CD4-positive, alpha-beta T cell treated with Interferon alpha-2 for 1 hour (primary cell): Measurements from ENCODE around the gene YWHAG.
"Not testable (repeated sequence)": the region's sequence is repeated elsewhere in the genome, so short reads cannot be mapped to it uniquely, and the experiment has no call there.

Experiments
- DNase-seq, 2 donors: peaks; one replicate each; pipeline ENCODE4 v3.0.0-alpha.2; 2020 to 2022

YWHAG gene

DNA sequence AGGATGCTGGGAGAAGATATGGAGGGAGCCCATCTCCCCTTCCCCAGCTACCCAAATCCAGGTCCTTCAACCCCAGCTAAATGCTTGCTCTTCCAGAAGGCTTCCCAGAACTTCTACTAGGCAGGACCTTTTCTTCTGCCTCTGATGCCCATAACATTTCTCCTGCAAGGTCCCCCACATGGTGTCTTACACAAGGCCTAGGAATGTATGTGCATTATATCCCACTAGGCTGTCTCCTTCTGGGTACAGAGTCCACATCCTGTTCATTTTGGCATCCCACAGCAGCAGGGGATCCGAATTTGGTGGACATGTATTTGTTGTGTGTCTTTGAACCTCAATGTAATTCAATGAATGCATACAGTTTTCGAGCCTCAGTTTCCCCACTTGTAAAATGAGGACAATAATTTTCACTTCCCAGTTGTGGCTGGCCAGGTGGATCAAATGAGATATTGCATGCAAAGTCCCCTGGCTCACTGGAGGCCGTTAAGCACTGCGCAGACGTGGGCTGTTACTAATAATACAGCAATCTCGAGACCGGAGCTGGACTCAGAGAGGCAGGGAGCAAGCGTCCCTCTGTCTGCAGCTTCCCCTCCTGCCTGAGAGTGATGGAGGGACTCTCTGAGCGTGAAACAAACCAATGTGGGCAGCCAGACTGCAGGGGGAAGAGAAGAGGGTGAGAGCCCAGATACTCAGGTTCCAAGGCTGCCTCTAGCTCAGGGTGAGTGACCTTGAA lies 18.6 kb upstream of the YWHAG start:
- no peak for DNase-seq

DNA sequence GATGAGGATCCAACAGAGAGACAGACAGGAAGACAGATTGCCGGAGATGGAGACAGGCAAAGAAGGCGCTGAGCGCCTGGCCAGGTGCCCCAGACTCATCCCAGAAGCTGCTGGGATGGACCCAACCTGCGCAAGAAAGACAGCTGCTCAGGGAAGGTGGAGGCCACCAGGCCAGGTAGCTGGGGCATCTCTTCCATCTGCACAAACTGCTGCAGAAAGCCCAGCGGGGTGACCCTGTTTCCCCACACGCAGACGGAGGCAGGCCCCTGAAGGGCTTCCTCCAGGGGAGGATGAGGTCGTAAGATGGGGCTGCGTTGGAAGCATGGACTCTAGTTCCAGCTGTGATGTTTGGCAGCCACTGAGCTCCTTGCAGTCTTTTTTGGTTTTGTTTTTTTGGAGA lies 16.5 kb upstream of the YWHAG start:
- DNase-seq, result no peak

DNA sequence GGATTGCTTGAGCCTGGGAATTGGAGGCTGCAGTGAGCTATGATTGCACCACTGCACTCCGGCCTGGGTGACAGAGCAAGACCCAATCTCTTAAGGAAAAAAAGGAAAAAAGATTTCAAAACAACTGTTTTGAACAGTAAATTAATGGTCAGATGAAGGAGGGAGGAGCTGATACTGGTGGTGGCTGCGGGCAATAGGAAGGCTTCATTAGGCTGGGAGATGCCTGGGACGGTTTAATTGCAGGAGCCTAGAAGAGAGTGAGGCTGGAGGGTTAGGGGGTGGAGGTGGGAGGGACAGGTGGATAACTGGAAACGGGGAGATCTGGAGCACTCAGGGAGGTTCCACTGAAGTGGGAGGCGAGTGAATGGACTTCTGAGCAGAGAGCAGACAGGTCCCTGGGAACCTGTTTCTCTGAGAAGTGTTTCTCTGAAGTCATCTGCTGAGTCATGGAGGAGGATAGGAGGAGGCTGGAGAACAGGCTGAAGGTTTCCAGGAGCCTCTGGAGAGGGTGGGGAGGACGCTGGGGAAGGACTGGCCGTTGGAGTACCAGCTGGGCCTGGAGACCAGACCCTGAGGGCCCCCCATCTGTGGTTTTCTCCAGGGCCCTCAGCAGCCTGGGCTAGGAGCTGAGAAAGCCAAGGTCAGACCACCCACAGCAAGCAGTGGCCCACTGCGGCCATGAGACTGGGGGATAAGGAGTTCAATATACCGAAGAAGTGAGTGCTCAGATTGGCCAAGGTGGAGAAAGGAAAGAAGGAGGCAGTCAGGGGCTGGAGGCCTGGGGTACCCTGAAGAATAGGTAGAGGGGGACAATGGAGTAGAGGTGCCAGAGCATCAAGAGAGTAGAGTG lies 14.4 kb upstream of the YWHAG start:
- DNase-seq, result no peak

DNA sequence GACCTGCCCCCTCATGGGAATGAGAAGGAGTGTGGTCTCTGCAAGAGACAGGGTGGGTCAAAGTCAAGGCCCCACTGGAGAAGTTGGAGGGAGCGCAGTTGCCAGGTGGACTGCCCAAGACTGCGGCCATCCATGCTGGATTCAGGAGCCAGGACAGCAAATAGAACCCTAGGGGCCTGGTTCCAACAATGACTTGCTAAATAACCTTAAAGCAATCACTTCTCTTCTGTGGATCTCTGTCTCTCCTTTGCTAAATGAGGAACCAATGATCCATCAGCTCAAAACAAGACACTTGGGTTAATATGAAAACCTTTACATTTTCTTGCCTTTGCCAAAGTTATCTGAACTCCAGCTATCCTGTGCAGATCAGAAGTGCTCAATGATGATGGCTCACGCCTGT lies 12.6 kb upstream of the YWHAG start:
- no peak for DNase-seq

DNA sequence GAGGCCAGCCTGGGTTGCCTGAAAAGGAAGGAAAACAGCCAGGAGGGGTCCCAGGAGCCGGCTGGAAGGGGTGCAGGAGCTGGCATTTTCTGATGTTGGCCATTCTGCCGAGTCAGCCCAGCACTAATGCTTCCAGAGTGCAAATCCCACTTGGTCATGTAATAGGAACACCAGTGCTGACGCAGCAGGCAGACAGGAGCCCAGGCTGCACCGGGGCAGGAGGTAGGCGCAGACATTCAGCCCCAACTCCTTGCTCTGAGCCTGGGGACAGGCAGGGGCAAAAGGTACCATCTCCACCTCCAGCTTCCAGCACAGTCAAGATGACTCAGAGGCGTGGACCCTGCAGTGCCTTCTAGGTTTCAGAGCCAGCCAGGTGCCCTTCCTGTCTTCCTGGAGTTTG lies 10.2 kb upstream of the YWHAG start:
- no peak for DNase-seq

DNA sequence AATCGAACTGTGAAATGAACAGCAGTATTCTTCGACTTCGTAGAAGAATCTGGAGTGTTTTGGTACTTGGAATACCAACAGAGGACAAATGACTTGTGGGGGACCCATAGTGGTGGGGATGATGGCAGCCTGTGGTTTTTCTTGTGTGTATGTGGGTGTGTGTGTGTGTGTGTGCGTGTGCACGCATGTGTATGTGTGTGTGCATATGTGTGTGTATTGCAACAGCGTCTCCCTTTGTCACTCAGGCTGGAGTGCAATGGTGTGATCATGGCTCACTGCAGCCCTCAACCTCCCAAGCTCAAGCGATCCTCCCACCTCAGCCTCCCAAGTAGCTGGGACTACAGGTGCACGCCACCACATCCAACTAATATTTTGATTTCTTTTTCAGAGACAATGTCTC lies 9.4 kb upstream of the YWHAG start:
- no peak for DNase-seq

DNA sequence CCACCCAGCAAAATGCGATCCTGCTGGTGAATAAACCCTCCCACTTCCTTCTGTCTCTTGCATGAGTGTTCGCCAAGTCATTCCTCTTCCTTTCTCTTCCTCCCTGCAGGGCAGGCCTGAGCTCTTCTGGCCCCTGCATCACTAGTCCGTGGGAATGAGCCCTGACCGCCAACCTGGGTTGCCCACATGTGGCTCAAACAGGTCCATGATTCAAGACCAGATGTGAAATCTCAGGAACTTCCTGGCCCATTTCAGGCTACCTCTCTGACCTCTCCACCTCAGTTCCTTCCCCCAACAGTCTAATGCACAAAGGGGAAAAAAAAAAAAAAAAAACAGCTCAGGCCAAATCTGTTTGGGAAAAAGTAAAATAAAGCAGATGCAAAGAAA lies 5.4 kb upstream of the YWHAG start:
- no peak for DNase-seq

DNA sequence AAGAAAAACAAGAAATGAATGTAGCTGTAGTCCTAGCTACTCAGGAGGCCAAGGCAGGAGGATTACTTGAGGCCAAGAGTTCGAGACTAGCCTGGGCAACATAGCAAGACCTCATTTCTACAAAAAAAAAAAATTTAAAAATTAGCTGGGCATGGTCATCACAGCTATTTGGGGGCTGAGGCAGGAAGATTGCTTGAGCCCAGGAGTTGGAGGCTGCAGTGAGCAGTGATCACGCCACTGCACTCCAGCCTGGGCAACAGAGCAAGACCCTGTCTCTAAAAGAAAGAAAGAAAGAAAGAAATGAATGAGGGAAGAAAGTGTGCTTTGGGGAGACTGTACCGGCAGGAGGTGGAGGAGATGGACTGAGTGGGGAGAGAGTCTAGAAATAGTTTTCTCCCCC lies 5.0 kb upstream of the YWHAG start:
- DNase-seq, result not testable (repeated sequence)

DNA sequence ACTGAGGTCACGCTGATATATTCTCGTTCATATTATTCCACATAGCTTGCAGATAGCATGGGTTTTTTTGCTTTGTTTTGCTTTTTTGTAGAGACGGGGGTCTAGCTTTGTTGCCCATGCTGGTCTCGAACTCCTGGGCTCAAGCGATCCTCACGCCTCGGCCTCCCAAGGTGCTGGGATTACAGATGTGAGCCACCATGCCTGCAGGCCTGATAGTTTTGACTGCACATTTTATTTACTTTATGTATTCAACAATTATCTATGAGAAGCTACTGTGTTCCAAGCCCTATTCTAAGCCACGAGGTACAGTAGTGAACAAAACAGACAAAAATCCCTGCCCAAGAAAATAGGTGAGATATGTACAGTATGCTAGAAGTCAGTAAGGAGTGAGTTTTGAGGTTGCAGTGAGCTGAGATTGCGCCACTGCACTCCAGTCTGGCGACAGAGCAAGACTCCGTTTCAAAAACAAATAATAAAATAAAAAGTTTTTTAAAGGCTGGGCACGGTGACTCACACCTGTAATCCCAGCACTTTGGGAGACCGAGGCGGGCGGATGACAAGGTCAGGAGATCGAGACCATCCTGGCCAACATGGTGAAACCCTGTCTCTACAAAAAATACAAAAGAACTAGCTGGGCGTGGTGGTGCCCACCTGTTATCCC lies 1.3 kb upstream of the YWHAG start:
- no peak for DNase-seq

DNA sequence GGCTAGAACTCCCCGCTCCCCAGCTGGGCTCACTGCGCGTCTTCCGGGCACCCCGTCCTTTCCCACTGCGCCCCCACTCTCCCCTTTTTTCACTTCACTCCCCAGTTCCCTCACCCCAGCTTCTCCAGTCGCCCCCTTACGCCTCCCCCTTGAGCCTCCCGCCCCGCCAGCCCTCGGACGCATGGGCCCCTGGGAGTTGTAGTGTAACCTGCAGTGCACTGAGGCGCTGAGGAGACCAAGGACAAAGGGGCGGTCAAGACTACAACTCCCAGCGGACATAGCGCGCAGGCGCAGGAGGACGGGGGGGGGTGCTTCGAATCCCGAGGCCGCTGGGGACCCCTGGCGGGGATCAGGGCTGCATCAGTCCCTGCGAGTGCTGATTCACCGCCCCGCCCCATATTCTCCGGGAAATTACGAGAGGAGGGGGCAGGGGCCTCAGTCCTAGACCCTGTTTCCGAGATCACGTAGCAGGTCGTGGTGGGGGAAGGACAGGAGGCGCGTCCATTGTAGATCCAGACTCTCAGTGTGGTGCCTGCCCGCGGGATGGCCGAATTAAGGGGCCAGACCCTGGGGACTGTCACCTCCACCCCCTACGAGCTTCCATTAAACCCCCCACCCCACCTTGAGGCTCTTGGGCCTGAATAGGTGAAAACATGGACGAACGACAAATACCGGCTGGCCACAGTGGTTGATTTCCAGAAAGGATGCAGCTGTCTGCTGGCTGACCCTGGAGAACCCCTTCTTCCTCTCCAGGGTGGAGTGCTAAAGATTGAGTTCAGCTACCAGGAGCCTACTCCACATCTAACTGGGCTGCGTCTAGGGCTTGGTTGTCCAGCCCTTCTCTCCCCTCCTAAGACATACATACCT lies 553 bp upstream of the YWHAG start:
- DNase-seq, result peak; percentile 98

DNA sequence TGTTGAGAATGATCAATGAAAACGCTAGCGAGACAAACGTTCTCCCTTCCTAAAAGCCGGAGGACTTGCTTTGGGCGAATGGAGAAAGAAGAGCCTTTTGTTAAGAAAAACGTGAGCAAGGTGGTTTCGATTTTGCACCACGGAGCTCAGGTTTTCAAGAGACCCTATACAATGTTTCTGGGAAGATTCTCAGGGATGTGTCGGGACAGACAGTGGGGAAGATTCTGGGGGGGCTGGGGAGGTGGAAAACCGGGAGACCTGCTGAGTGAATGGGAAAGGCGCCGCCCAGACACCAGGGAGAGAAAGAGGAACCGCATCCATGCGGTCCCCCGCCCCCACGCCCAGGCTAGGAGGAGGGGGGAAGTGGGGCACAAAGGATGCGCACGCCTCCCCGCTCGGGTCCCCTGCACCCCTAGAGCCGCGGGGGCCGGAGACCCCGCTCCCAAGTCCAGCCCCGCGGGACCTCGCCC lies 745 bp downstream of the YWHAG start:
- DNase-seq, result peak; percentile 46 to 50

DNA sequence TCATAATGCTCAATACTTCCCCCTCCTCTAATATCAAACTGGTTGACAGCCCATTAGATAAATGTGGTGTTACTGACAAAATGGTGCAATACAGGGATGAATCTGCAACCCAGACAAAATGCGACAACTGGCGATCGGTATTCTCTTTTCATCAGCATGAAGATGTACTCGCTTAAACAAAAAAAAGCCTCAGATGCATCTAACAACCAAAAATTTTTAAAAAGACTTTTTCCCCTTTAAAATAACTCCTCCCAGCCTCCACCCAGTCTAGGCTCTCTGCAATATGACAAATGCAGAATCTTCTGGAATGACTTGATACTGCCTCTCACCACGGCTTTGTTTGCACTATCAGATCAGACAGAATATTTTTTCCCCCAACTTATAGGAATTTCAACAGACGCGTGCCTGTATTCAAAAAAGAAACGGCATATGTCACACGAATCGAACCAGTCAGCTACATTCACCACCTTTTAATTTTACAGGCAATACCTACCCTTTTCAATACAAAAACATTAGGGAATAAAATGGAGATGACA lies 1.2 kb downstream of the YWHAG start:
- DNase-seq, result no peak

DNA sequence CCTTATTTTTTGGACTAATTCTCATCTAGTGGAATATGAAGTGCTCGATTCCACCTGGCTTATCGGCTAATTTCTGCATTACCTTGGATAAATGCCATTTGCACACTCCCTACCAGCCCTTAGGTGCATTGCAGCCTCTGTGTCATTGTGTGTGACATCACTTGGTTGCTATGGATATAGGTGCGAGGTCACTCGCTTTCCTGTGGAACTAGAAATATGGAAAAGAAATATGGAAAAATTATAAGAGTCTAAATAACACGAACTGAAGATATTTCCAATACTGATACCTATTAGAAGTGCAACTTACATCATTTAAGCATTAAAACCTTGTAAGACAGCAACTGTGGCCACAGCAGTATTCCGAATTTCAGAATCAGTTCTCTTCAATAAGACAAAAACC lies 2.0 kb downstream of the YWHAG start:
- DNase-seq, result no peak

DNA sequence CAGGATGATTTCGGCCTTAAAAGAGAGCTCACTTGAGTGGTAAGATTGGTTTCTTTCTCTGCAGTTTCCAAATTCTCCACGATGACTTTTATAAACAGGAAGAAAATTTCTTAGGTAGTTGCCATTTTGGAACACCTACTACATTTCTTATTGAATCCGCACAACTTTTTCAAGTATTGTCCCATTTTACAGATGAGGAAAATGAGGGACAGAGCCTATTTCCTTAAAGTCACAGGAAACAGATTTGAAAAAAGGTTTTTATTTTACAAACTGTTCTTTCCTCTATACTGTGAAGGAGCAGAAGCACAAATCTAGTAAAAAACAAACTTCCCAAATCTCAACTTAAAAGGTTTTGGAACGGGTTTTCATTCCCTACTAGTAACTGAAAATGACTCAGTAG lies 2.7 kb downstream of the YWHAG start:
- no peak for DNase-seq

DNA sequence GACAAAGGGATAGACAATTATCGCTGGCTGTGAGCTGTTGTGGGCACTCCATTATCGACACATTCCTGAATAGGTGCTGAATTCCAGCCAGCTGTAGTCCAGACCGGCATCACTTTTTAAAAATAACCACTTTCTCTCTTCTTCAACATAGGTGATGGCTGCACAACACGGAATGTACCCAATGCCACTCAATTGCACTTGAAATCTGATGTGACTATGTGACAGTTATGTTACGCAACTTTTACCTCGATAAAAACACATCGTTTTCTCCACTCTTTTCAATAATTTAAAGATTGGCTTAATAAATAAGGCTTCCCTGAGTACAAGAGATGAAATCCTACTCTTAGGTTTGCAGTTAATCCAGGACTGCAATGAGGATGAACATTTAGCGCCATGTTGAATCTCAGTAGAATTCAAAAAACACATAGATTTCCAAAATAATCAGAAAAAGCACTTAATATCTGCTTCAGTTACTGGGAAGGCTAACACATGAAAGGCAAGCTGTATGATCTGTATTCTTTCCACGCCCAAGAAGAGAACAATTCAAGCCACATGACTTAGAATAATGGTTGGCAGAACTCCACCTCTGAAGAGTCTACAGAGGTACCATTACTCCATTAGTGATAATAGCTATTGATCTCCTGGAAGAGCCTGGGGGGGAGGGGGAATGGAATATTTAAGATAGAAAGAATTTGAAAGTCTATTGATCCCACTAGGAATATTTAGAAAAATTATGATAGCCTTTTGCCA lies 3.6 kb downstream of the YWHAG start:
- DNase-seq, result no peak

DNA sequence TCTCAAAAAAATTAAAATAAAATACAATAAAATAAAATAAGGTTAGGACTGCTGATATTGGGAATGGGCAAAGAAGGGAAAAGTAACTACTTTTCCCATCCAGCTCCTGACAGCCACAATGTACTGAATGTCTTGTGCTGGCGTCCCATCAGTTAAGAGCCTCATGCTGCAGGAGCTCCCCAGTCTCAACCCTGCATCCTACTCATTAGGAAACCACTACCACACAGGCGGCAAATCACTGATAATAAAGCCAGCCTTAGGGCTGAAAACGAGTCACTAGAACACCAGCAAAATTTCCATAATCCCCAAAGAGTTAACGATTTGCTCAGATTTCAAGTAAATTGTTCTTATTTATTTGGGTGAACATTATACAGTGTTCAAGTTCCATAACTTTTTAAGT lies 4.3 kb downstream of the YWHAG start:
- no peak for DNase-seq

DNA sequence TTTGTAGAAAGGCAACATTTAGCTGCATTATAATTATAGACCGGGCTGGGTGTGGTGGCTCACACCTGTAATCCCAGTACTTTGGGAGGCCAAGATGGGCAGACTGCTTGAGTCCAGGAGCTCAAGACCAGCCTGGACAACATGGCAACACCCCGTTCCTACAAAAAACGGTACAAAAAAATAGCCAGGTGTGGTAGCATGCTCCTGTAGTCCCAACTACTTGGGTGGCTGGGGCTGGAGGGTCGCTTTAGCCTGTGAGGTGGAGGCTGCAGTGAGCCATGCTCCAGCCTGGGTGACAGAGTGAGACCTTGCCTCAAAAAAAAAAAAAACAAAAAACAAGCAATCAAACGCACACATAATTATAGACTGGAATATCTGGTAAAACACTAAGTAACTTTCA lies 5.0 kb downstream of the YWHAG start:
- no peak for DNase-seq

DNA sequence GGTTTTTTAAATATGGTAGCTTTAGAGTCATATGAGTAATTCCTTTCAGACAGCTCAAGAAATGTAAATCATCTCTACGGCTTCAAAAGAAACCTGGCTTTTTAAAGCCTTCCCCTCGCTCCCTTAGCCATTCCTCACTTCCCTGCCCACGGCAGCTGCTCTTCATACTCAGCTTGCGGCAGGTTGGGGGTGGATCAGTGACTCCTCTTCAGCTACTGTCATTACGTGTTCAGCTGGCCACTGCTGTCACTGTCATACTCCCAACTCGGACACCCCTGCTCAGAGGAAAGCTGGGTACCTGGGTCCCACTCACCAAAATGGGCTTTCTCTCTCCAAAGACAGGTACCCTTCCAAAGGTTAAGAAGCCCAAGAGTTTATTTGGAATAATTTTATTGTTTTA lies 6.6 kb downstream of the YWHAG start:
- no peak for DNase-seq

DNA sequence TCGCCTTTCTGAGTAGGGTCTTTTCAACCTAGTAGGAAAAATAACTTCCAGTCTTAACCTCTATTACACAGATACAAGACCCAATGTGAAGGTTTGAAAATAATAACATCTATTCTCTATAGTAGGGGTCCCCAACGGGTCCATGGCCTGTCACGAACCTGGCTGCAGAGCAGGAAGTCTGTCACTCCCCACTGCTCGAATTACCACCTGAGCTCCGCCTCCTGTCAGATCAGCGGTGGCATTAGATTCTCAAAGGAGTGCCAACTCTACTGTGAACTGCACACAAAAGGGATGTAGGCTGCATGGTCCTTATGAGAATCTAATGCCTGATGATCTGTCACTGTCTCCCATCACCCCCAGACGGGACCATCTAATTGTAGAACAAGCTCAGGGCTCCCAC lies 7.4 kb downstream of the YWHAG start:
- DNase-seq, result no peak

DNA sequence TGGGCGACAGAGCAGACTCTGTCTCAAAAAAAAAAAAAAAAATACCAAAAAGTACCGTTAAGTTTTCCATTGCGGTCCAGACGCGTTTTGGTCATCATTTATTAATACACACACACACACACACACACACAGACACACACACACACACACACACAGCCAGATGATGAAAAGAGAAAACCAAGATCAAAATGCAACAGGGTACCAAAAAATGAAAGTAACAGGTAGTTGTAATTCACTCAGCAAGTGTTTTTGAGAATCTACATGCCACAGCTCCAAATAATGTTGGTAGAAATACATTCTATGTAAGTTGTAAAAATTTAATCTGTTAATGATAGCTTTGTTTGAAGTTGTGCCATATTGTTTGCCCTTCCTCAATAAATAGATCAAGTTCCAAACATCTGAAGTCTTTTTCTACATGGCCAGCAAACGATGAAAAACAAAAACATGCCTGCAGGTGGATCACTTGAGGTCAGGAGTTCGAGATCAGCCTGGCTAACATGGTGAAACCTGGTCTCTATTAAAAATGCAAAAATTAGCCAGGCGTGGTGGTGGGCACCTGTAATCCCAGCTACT lies 9.4 kb downstream of the YWHAG start:
- DNase-seq, result no peak

DNA sequence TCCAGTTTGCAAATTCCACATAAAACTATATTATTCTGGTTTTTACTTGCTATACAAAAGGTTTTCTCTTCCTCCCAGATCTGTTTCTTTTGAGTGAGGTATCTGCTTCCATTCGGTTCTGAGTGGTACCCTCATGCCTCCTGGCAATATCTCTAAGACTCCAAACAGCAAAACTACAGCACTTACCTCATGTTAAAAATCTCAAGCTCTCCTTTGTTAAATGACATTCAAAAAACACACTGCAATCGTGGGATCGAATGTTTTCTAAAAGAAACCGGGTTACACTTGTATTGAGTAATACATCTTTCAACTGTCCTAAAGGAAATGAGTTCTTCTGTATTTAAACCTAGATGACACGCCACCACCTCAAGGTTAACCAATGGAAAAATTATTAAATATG lies 11.1 kb downstream of the YWHAG start:
- no peak for DNase-seq

DNA sequence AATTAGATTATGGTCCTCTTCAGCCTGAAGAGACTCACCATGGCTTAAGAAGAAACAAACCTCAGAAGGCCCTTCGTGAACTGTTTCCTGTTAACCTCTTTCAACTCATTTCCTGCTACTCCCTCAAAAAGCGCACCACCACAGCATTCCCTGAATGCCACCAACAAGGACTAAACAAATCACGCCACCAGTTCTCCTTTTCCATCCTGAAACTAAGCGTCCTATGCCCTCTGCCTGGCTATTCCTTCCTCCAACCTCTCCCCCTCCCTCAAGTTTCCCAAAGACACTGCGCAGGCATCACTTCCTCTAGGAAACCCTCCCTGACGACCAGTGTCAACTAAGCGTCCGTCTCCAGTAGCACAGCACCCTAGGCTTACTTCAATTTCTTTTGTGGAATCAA lies 12.0 kb downstream of the YWHAG start:
- DNase-seq, result no peak
